HG03060 (cell line): ENCODE results near the gene LILRA1.
"Not testable (repeated sequence)": the region's sequence is repeated elsewhere in the genome, so short reads cannot be mapped to it uniquely, and the experiment has no call there.

Experiments used
- ATAC-seq: cut with Tn5 transposase; IDR thresholded peaks from one replicate; pipeline ENCODE4 v1.9.1; 2021; ENCODE audit warnings: low read depth, moderate number of reproducible peaks; ENCODE audit not compliant: unreplicated experiment

The LILRA1 gene

GRCh38 chr19:54576411-54576976 lies 16.9 kb upstream of the LILRA1 start:
- ATAC-seq, result no peak

GRCh38 chr19:54577334-54577733 lies 16.1 kb upstream of the LILRA1 start:
- ATAC-seq, result no peak

- not testable (repeated sequence) for ATAC-seq
Measured at GRCh38 chr19:54578268-54578667, 15.2 kb upstream of the LILRA1 start.

- ATAC-seq, result no peak
Measured at GRCh38 chr19:54586397-54586796, 7.0 kb upstream of the LILRA1 start.

GRCh38 chr19:54587026-54587425 lies 6.4 kb upstream of the LILRA1 start:
- no peak for ATAC-seq

GRCh38 chr19:54593931-54594626 lies 647 bp downstream of the LILRA1 start:
- ATAC-seq, result not testable (repeated sequence)

- no peak for ATAC-seq
Measured at GRCh38 chr19:54594737-54595136, 1.3 kb downstream of the LILRA1 start.

GRCh38 chr19:54595680-54596436 lies 2.4 kb downstream of the LILRA1 start:
- ATAC-seq, result not testable (repeated sequence)

- ATAC-seq, result no peak
Measured at GRCh38 chr19:54600212-54600611, 6.8 kb downstream of the LILRA1 start.

- no peak for ATAC-seq
Measured at GRCh38 chr19:54606230-54606629, 12.8 kb downstream of the LILRA1 start.

- no peak for ATAC-seq
Measured at GRCh38 chr19:54606891-54607784, 13.7 kb downstream of the LILRA1 start.

- ATAC-seq, result no peak
Measured at GRCh38 chr19:54607785-54608150, 14.3 kb downstream of the LILRA1 start.

GRCh38 chr19:54608205-54608604 lies 14.8 kb downstream of the LILRA1 start:
- no peak for ATAC-seq

GRCh38 chr19:54608792-54609191 lies 15.4 kb downstream of the LILRA1 start:
- ATAC-seq, result no peak

GRCh38 chr19:54609356-54609791 lies 15.9 kb downstream of the LILRA1 start:
- no peak for ATAC-seq

- no peak for ATAC-seq
Measured at GRCh38 chr19:54612428-54612827, 19.0 kb downstream of the LILRA1 start.

GRCh38 chr19:54614726-54615125 lies 21.3 kb downstream of the LILRA1 start:
- no peak for ATAC-seq

GRCh38 chr19:54616057-54616456 lies 22.6 kb downstream of the LILRA1 start:
- no peak for ATAC-seq

- ATAC-seq, result peak; percentile 70
Measured at GRCh38 chr19:54616821-54617560, 23.6 kb downstream of the LILRA1 start.

GRCh38 chr19:54620464-54620863 lies 27.0 kb downstream of the LILRA1 start:
- ATAC-seq, result no peak
